Liver (tissue), 9 donors: ENCODE data around the gene OR2C3. TPM values are rescaled to one million over a fixed set of nuclear protein-coding genes. Genes with fewer than 3 reads are reported as not detected.

Experiments used
- DNase-seq: peaks from one replicate; pipeline ENCODE4 v3.0.0-alpha.2; 2017; ENCODE audit warnings: low spot score
- H3K27ac ChIP-seq, 2 donors: one replicate each; pipeline ENCODE4 v1.7.0; 2013; ENCODE audit warnings: inconsistent platforms in 2 of 2, low read length in 2 of 2, control low read depth in 1 of 2, low read depth in 1 of 2, mild to moderate bottlenecking in 1 of 2
- H3K27me3 ChIP-seq, 4 donors: one replicate each; pipeline versions ENCODE4 v1.6.1 to v1.7.0; 2013; ENCODE audit warnings: low read length in 3 of 4, inconsistent platforms in 1 of 4, mild to moderate bottlenecking in 1 of 4, moderate library complexity in 1 of 4; ENCODE audit not compliant: control insufficient read depth in 4 of 4, insufficient read depth in 4 of 4
- H3K36me3 ChIP-seq, 4 donors: one replicate each; pipeline versions ENCODE4 v1.6.1 to v1.7.0; 2013; ENCODE audit warnings: low read length in 3 of 4, mild to moderate bottlenecking in 3 of 4, low read depth in 1 of 4, moderate library complexity in 1 of 4; ENCODE audit not compliant: control insufficient read depth in 4 of 4, insufficient read depth in 3 of 4
- H3K4me1 ChIP-seq, 4 donors: one replicate each; pipeline versions ENCODE4 v1.6.1 to v1.7.0; 2013; ENCODE audit warnings: low read length in 3 of 4, mild to moderate bottlenecking in 3 of 4, moderate library complexity in 1 of 4; ENCODE audit not compliant: control insufficient read depth in 4 of 4, insufficient read depth in 4 of 4
- H3K4me3 ChIP-seq, 3 donors: one replicate each; pipeline versions ENCODE4 v1.6.1 to v1.7.0; 2013; ENCODE audit warnings: low read length in 3 of 3, control low read depth in 1 of 3, low read depth in 1 of 3, mild to moderate bottlenecking in 1 of 3
- H3K9ac ChIP-seq, 2 donors: one replicate each; pipeline ENCODE4 v1.7.0; 2013; ENCODE audit warnings: low read length in 2 of 2, mild to moderate bottlenecking in 2 of 2, moderate library complexity in 2 of 2, control low read depth in 1 of 2, low read depth in 1 of 2
- H3K9me3 ChIP-seq, 4 donors: one replicate each; pipeline versions ENCODE4 v1.6.1 to v1.7.0; 2013; ENCODE audit warnings: low read length in 3 of 4; ENCODE audit not compliant: control insufficient read depth in 4 of 4
- ATF3 ChIP-seq: IDR thresholded peaks from 2 replicates; pipeline ENCODE4 v1.6.1; 2016; ENCODE audit warnings: antibody characterized with exemption
- CTCF ChIP-seq: fragments of 150-350 bp; IDR thresholded peaks from 2 replicates; pipeline ENCODE4 v1.5.1; 2017; ENCODE audit warnings: improper control_type of control experiment, low read depth, low read length; ENCODE audit not compliant: missing input control
- EGR1 ChIP-seq, 2 donors: IDR thresholded peaks; 2 replicates each; pipeline ENCODE4 v1.6.1; 2016 to 2018; ENCODE audit warnings: antibody characterized with exemption in 2 of 2, low read depth in 2 of 2
- FOXA1 ChIP-seq: IDR thresholded peaks from 2 replicates; pipeline ENCODE4 v1.6.1; 2016; ENCODE audit warnings: antibody characterized with exemption
- FOXA2 ChIP-seq: IDR thresholded peaks from 2 replicates; pipeline ENCODE4 v1.6.1; 2016; ENCODE audit warnings: antibody characterized with exemption
- GABPA ChIP-seq, 2 donors: IDR thresholded peaks in 1 of 2; conservative IDR thresholded peaks in 1 of 2; 2 replicates each; pipeline ENCODE4 v1.6.1; 2016; ENCODE audit warnings: antibody characterized with exemption in 2 of 2, mild to moderate bottlenecking in 1 of 2, moderate library complexity in 1 of 2
- HNF4A ChIP-seq, 2 donors: conservative IDR thresholded peaks; 2 replicates each; pipeline ENCODE4 v1.6.1; 2016; ENCODE audit warnings: antibody characterized with exemption in 2 of 2, mild to moderate bottlenecking in 2 of 2
- HNF4G ChIP-seq: IDR thresholded peaks from 2 replicates; pipeline ENCODE4 v1.6.1; 2016; ENCODE audit warnings: antibody characterized with exemption
- JUND ChIP-seq, 2 donors: IDR thresholded peaks; 2 replicates each; pipeline ENCODE4 v1.6.1; 2016; ENCODE audit warnings: antibody characterized with exemption in 2 of 2
- NR2F2 ChIP-seq: IDR thresholded peaks from 2 replicates; pipeline ENCODE4 v1.6.1; 2016; ENCODE audit warnings: antibody characterized with exemption
- RAD21 ChIP-seq, 2 donors: IDR thresholded peaks; 2 replicates each; pipeline ENCODE4 v1.6.1; 2016; ENCODE audit warnings: antibody characterized with exemption in 2 of 2, mild to moderate bottlenecking in 2 of 2
- REST ChIP-seq: IDR thresholded peaks from 2 replicates; pipeline ENCODE4 v1.6.1; 2016; ENCODE audit warnings: antibody characterized with exemption, mild to moderate bottlenecking
- RXRA ChIP-seq, 2 donors: IDR thresholded peaks; 2 replicates each; pipeline ENCODE4 v1.6.1; 2017 to 2018; ENCODE audit warnings: antibody characterized with exemption in 2 of 2, mild to moderate bottlenecking in 1 of 2
- SP1 ChIP-seq: IDR thresholded peaks from 2 replicates; pipeline ENCODE4 v1.6.1; 2018; ENCODE audit warnings: antibody characterized with exemption, mild to moderate bottlenecking
- ZBTB33 ChIP-seq: IDR thresholded peaks from 2 replicates; pipeline ENCODE4 v1.6.1; 2016; ENCODE audit warnings: antibody characterized with exemption
- whole genome bisulfite sequencing: extraction: QIAGEN DNeasy Blood & Tissue Kit; methylation state at CpG from one replicate; pipeline ENCODE4 v1.1.7; 2013; 5-methylcytosine and 5-hydroxymethylcytosine counted together
- polyA plus RNA-seq, 2 donors: library from polyadenylated mRNA; stranded (reverse) in 1 of 2; unstranded in 1 of 2; fragments of 200-250 nt in 1 of 2; fragments of >200 nt in 1 of 2; fragmentation: Nextera tagmentation in 1 of 2; extraction: Ambion mirVana in 1 of 2; gene quantifications; one replicate each; pipeline versions ENCODE4 v1.2.1 to v1.2.3, GENCODE V29; 2013 to 2015
- total RNA-seq, 2 donors: library from RNA; depleted of rRNA; stranded (reverse); fragments of >200 nt; gene quantifications; one replicate each; pipeline ENCODE4 v1.2.3, GENCODE V29; 2014
- TF ChIP-seq, protein P1 (sequence below): IDR thresholded peaks from 2 replicates; pipeline ENCODE4 v1.6.1; 2016; ENCODE audit warnings: antibody characterized with exemption
- donor health status: healthy.
- donor health status: healthy.
- donor health status: healthy.
- donor health status: healthy.
- donor health status: healthy.

The OR2C3 gene
- total and polyA plus RNA-seq, 4 donors = 0.05 TPM; not detected in 3

GRCh38 chr1:247538561-247538960 is 2.3 kb upstream of the OR2C3 start:
- no peaks in the 10 kb centered on the region for H3K4me1 ChIP-seq
- no peak for TF ChIP-seq ATF3
- no peak for TF ChIP-seq EGR1 (IDR thresholded peaks at IDR 0.05; ENCODE audit: low read depth in 2 of 2)
- TF ChIP-seq, protein P1, sequence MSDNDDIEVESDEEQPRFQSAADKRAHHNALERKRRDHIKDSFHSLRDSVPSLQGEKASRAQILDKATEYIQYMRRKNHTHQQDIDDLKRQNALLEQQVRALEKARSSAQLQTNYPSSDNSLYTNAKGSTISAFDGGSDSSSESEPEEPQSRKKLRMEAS = no peak
- no peak for TF ChIP-seq FOXA1
- TF ChIP-seq FOXA2 = no peak
- TF ChIP-seq NR2F2 = no peak
- TF ChIP-seq HNF4G = no peak
- no peak for TF ChIP-seq REST
- TF ChIP-seq CTCF = no peak
- no peak for TF ChIP-seq SP1
- TF ChIP-seq GABPA (IDR thresholded peaks at IDR 0.05 in 1 of 2, conservative IDR thresholded peaks at IDR 0.05 in 1 of 2) = no peak
- no peak for TF ChIP-seq JUND (IDR thresholded peaks at IDR 0.05)
- TF ChIP-seq RXRA (IDR thresholded peaks at IDR 0.05) = no peak
- no peak for TF ChIP-seq HNF4A (conservative IDR thresholded peaks at IDR 0.05)
- no peak for TF ChIP-seq ZBTB33
- no peak for TF ChIP-seq RAD21 (IDR thresholded peaks at IDR 0.05)
- no peak for DNase-seq
- WGBS = 57% methylated on average over 5 of the region's 5 CpGs
- peaks cover 0 to 3% (median 0%) of the 10 kb centered on the region in 4 donors for H3K9me3 ChIP-seq
- H3K27me3 ChIP-seq = no peaks in the 10 kb centered on the region
- no peak overlapping the region for H3K9ac ChIP-seq
- no peak overlapping the region for H3K27ac ChIP-seq
- no peaks in the 10 kb centered on the region for H3K36me3 ChIP-seq
- no peak overlapping the region for H3K4me3 ChIP-seq

- no peaks in the 10 kb centered on the region for H3K36me3 ChIP-seq
- H3K9ac ChIP-seq = no peak overlapping the region
- TF ChIP-seq SP1 = no peak
- H3K27ac ChIP-seq = no peak overlapping the region
- H3K9me3 ChIP-seq = peaks cover 1 to 12% (median 2%) of the 10 kb centered on the region in 4 donors
- no peaks in the 10 kb centered on the region for H3K4me1 ChIP-seq
- no peak for DNase-seq
- H3K4me3 ChIP-seq = no peak overlapping the region
- peaks cover 0 to 3% (median 1%) of the 10 kb centered on the region in 4 donors for H3K27me3 ChIP-seq
- WGBS = 45% methylated on average over 3 of the region's 3 CpGs
Measured at GRCh38 chr1:247535402-247535801, 838 bp downstream of the OR2C3 start.
